T1000 (cell line): ENCODE results near the gene NEU3.

Source experiments
- DNase-seq: peaks from one replicate; lab custom pipeline; 2025; ENCODE audit warnings: mixed read lengths; lab: John Stamatoyannopoulos, UW

The NEU3 gene

GRCh38 chr11:75063741-75064314 is 75.1 kb downstream of the NEU3 start:
- DNase-seq: no peak

- DNase-seq: no peak
Observed at GRCh38 chr11:75066061-75066460, 77.3 kb downstream of the NEU3 start.
